Measurements from ENCODE around the gene KCNMB2.

The KCNMB2 gene

GRCh38 chr3:178496911-178497310 lies 39.3 kb upstream of the KCNMB2 start:
- no peak for TF ChIP-seq CTCF (IDR thresholded peaks at IDR 0.05; ENCODE audit: insufficient read depth, low read depth, low read length, missing control alignments)
- H3K4me3 ChIP-seq (ENCODE audit: low read depth, low read length): no peak overlapping the region
- no peak for DNase-seq (ENCODE audit: low read depth)

- no peak for TF ChIP-seq CTCF (IDR thresholded peaks at IDR 0.05; ENCODE audit: insufficient read depth, low read depth, low read length, missing control alignments)
- DNase-seq (ENCODE audit: low read depth): no peak
- H3K4me3 ChIP-seq (ENCODE audit: low read depth, low read length): no peak overlapping the region
These were observed 37.4 kb upstream of the KCNMB2 start for GRCh38 chr3:178498871-178499270.

- no peak for DNase-seq (ENCODE audit: low read depth)
- H3K4me3 ChIP-seq (ENCODE audit: low read depth, low read length): no peak overlapping the region
- no peak for TF ChIP-seq CTCF (IDR thresholded peaks at IDR 0.05; ENCODE audit: insufficient read depth, low read depth, low read length, missing control alignments)
These were observed 35.6 kb upstream of the KCNMB2 start for GRCh38 chr3:178500631-178501030.

- no peak for TF ChIP-seq CTCF (IDR thresholded peaks at IDR 0.05; ENCODE audit: insufficient read depth, low read depth, low read length, missing control alignments)
- DNase-seq (ENCODE audit: low read depth): no peak
- H3K4me3 ChIP-seq (ENCODE audit: low read depth, low read length): no peak overlapping the region
These were observed 32.1 kb upstream of the KCNMB2 start for GRCh38 chr3:178504128-178504527.

- TF ChIP-seq CTCF (IDR thresholded peaks at IDR 0.05; ENCODE audit: insufficient read depth, low read depth, low read length, missing control alignments): no peak
- DNase-seq (ENCODE audit: low read depth): no peak
These were observed 30.4 kb upstream of the KCNMB2 start for GRCh38 chr3:178505832-178506231.

GRCh38 chr3:178507507-178508442 lies 28.5 kb upstream of the KCNMB2 start:
- H3K4me3 ChIP-seq (ENCODE audit: low read depth, low read length): no peak overlapping the region
- no peak for TF ChIP-seq CTCF (IDR thresholded peaks at IDR 0.05; ENCODE audit: insufficient read depth, low read depth, low read length, missing control alignments)
- DNase-seq (ENCODE audit: low read depth): no peak

More at GRCh38 chr3:178505832-178506231, 30.4 kb upstream of the KCNMB2 start:
- H3K4me3 ChIP-seq (ENCODE audit: low read depth, low read length): no peak overlapping the region
